Kidney tubule cell (primary cell): ENCODE results near the gene TGFBR1.
A peak's percentile ranks its signal among the peaks of the same experiment; 100 is the strongest.

Source experiments
- DNase-seq: peaks from one replicate; pipeline ENCODE4 v3.0.0-alpha.2; 2018; ENCODE audit warnings: low spot score

Gene TGFBR1

GRCh38 chr9:99171225-99172123 lies 66.6 kb downstream of the TGFBR1 start:
- DNase-seq = no peak

DNA sequence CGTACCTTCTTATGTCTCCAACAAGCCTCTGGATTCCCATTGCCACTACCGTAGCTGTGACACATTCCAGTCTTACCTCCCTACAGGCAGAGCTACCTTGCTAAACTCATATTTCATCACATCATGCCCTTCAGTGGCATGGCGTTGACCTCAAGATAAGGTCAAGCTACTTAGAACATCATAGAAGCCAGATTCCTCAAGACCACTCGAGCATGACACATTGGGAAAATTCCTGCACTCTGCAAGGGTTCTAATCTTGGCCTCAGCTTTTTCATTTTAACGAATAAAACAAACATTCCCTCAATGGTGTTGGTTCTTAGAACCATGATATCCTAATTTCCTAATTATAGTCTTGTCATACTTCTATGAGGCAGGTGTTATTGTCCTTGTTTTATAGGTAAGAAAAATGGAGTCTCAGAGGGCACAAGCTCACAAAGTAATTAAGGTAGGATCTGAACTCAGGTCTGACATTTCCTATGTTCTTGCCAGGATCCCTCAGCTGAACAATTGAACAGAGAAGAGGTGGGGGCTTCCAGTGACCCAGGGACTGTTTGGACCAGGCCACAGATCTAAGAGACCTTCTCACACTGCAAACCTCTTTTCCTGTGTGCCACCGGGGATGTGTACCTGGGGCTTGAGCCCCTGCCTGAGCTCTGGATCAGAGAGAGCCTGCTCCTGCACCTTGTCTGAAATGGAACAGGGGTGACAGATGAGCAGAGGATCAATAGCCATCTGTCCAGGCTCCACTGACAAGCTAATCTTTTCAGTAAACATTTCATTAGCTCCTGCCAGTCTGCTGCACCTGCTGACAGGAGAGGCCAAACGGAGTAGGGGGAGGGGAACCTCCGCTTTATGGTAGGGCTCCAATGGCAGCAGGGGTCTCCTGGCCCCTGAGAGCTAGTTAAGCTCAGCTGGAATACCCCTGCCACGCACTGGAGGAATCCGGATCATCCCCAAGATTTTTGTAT lies 67.5 kb downstream of the TGFBR1 start:
- peak; percentile 77 for DNase-seq

GRCh38 chr9:99173570-99174504 lies 68.9 kb downstream of the TGFBR1 start:
- no peak for DNase-seq

- peak; percentile 53 for DNase-seq
Observed at GRCh38 chr9:99176527-99177013, 71.7 kb downstream of the TGFBR1 start.

DNA sequence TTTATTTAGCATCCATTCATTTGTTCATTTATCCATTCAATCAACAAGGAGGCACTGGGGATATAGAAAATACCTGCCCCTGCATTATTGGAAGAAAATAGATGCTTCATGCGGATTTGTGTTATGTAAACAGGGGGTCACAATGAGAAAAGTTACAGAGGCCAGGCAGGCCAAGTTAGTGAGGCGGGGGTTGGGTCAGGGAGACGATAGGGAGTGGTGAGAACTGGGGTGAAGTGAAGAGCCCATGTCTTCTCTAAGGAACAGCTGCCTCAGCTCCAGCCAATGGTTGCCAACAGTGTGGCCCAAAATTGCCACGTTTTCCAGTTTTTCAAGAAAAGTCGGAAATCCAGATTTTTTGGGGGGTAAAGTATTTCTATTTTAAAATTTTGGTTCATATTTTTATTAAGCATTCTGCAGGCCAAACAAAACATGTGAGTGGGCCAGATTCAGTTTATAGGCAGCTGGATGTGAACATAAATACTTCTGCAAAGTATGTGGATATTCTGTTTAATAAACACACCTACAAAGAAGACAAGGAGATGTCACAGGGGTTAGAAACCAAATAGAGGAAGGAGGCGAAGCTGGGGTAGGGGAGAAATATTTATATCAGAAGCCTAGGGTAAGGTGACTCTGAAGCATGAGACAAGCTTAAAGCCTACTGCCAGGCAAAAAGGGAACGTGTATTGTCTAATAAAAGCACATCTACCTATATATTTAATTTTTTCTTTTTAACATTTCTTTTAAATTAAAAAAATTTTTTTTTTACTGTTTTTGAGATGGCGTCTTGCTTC lies 72.9 kb downstream of the TGFBR1 start:
- DNase-seq = no peak

DNA sequence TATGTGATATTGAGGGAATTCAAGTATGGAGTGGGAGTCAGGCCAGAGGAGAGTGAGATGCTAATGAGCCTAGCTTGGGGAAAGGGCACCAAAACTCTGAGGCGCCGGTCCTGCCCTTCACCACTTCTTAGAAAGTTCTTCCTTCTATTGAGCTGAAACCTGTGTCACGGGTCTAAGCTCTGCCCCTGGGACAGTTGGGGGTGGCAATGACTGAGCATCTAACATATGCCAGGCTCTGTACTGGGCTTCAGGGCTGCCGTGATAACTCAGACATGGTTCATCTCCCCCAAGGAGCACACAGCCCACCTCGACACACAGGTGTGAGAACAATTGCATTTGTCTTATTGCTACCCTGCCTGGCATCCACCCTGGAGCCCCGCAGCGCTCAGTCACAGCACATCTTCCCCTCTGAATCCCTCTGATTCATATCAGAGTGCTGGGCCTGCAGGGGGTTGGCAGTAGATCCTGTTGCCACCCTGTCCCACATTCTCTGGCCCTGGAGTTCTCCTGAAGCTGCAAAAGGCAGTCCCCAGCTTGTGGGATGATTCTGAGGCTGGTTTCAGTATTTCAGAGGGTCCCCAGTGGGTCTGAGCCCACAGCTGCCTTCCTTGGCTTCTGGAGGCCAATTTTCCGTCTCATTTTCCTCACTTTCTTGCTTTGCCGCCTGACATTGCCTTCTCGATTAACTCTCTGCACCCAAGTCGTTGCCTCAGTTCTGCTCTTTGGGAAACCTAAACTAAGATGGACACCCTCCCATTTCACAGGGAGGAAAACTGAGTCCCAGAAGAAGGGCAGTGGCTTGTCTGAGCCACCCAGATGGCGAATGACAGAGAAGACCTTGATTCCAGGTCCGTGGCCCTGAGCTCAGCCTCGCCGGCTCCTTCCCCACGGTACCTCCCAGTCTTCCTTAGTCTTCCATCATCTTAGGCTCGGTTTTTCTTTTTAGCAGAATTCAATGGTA lies 74.3 kb downstream of the TGFBR1 start:
- DNase-seq = no peak

- no peak for DNase-seq
Observed at GRCh38 chr9:99180199-99180598, 75.3 kb downstream of the TGFBR1 start.

- DNase-seq = no peak
Observed at GRCh38 chr9:99180662-99181061, 75.7 kb downstream of the TGFBR1 start.

- no peak for DNase-seq
Observed at GRCh38 chr9:99181206-99181605, 76.3 kb downstream of the TGFBR1 start.

DNA sequence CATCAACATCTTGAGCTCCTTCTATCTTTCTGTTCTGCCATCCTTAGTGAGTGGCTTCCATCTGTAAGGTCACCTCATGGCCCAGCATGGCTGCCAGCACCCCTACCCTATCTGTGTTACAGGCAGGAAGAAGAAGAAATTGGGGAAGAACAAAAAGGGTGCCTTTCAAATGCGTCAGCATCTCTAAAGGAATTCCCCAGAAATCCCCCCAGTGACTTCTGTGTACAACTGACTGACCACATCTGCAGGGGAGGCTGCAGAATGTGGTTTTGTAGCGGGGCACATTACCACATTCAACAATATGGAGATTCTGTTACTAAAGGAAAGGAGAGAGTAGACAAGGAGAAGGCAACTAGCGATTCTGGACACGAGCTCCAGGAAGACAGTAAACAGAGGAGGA lies 76.7 kb downstream of the TGFBR1 start:
- DNase-seq = peak; percentile 57

- DNase-seq = no peak
Observed at GRCh38 chr9:99182356-99182755, 77.4 kb downstream of the TGFBR1 start.

- no peak for DNase-seq
Observed at GRCh38 chr9:99183616-99184015, 78.7 kb downstream of the TGFBR1 start.

DNA sequence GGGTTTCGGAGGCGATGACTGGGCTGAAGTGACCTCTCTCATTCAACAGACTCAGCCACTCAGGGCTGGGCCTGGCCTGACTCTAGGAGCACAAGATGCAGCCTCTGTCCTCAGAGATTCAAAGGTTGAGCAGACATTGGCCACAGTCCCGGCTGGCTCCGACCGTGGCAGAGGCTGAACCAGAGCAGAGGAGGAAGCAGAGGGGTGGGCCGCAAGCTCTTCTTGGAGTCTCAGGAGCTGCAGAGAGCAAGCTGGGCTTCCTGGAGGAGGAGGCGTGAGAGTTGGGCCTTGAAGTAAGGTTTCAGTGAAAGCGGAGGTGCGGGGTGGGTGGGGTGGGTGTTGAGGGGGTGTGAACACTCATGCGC lies 79.2 kb downstream of the TGFBR1 start:
- no peak for DNase-seq

- DNase-seq = peak; percentile 96
Observed at GRCh38 chr9:99184475-99185347, 79.8 kb downstream of the TGFBR1 start.

- DNase-seq = no peak
Observed at GRCh38 chr9:99185348-99185632, 80.4 kb downstream of the TGFBR1 start.

DNA sequence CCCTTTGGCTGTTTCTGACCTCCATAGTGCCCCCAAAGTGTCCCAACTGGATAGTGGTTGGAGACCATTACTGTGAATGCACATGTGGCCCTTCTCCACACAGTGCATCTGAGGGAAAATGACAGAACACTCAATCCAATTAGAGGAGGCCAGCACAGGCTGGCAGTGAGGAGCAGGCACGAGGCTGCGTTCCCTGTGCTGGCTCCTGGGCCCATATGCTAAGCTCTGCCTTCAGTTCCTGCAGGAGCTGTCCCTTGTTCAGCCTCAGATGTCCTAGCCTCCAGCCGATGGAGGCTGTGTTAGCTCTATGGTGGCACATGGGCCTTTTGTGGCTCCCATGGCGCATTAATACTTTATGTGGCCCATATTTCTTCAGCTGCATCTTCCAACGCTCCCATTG lies 81.0 kb downstream of the TGFBR1 start:
- no peak for DNase-seq

- no peak for DNase-seq
Observed at GRCh38 chr9:99187311-99187710, 82.4 kb downstream of the TGFBR1 start.

GRCh38 chr9:99189186-99189585 lies 84.3 kb downstream of the TGFBR1 start:
- no peak for DNase-seq
